ENCODE measurements around the gene DNA2. TPM values are rescaled to one million over a fixed set of nuclear protein-coding genes. Genes with fewer than 3 reads are reported as not detected.

The DNA2 gene
- total and polyA plus RNA-seq, 2 donors (not counting 1 experiment from before 2014, with no cell fraction given): 1.6 to 6.5 TPM

- TF ChIP-seq, protein P1, sequence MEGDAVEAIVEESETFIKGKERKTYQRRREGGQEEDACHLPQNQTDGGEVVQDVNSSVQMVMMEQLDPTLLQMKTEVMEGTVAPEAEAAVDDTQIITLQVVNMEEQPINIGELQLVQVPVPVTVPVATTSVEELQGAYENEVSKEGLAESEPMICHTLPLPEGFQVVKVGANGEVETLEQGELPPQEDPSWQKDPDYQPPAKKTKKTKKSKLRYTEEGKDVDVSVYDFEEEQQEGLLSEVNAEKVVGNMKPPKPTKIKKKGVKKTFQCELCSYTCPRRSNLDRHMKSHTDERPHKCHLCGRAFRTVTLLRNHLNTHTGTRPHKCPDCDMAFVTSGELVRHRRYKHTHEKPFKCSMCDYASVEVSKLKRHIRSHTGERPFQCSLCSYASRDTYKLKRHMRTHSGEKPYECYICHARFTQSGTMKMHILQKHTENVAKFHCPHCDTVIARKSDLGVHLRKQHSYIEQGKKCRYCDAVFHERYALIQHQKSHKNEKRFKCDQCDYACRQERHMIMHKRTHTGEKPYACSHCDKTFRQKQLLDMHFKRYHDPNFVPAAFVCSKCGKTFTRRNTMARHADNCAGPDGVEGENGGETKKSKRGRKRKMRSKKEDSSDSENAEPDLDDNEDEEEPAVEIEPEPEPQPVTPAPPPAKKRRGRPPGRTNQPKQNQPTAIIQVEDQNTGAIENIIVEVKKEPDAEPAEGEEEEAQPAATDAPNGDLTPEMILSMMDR (IDR thresholded peaks at IDR 0.05): no peak
- TF ChIP-seq EZH2 (IDR thresholded peaks at IDR 0.05; ENCODE audit: borderline replicate concordance, insufficient read depth, low read depth, low read length, poor library complexity, severe bottlenecking): no peak
- no CpG with 5 or more reads among the region's 2 CpGs for WGBS (ENCODE audit: insufficient coverage)
These were observed 106.2 kb downstream of the DNA2 start for GRCh38 chr10:68365611-68366010.

GRCh38 chr10:68364101-68364886 is 107.5 kb downstream of the DNA2 start:
- no peaks in the 10 kb centered on the region for H3K27me3 Mint-ChIP-seq
- WGBS (ENCODE audit: insufficient coverage): 91% methylated on average over 2 of the region's 3 CpGs
- DNase-seq (no peak), ATAC-seq (ENCODE audit: low read depth) (no peak)
- Histone ChIP-seq H3K4me1 (ENCODE audit: control insufficient read depth in 2 of 2, insufficient read depth in 2 of 2, low read length in 2 of 2) (peaks cover 5% of the 10 kb centered on the region in 2 donors), H3K27ac (ENCODE audit: low read length in 2 of 2) (no peak overlapping the region), H3K9me3 (ENCODE audit: control extremely low read depth in 1 of 3, control insufficient read depth in 2 of 3, insufficient read depth in 1 of 3, low read length in 2 of 3) (no peaks in the 10 kb centered on the region), H4K20me1 (ENCODE audit: control insufficient read depth, insufficient read depth, low read length, poor library complexity, severe bottlenecking) (no peaks in the 10 kb centered on the region), H2AFZ (ENCODE audit: insufficient read depth, low read depth, low read length, poor library complexity, severe bottlenecking) (no peak overlapping the region), H3K27me3 (replicated peaks in 1 of 4; ENCODE audit: control extremely low read depth in 1 of 4, control insufficient read depth in 3 of 4, insufficient read depth in 4 of 4, low read length in 3 of 4) (no peaks in the 10 kb centered on the region), H3K4me2 (replicated peaks; ENCODE audit: low read depth, low read length, poor library complexity, severe bottlenecking) (no peak overlapping the region), H3K4me3 (ENCODE audit: control extremely low read depth in 1 of 5, extremely low read depth in 1 of 5, insufficient read depth in 1 of 5, low read depth in 2 of 5, low read length in 4 of 5) (no peak overlapping the region), H3K79me2 (ENCODE audit: control insufficient read depth, insufficient read depth, low read length) (no peaks in the 10 kb centered on the region), H3K9ac (ENCODE audit: low read length) (no peak overlapping the region), H3K36me3 (replicated peaks in 1 of 2; ENCODE audit: control extremely low read depth in 1 of 2, control insufficient read depth in 1 of 2, extremely low read depth in 1 of 2, insufficient read depth in 2 of 2, low read length in 1 of 2) (peaks cover 1 to 8% of the 10 kb centered on the region in 2 experiments)
- H3K4me3 Mint-ChIP-seq: no peak overlapping the region
- CTCF ChIA-PET: no interaction called here
- H3K27ac Mint-ChIP-seq: no peak overlapping the region
- intact Hi-C loops (cut with micrococcal nuclease): no loop called here
- no peak for TF ChIP-seq EZH2 (IDR thresholded peaks at IDR 0.05; ENCODE audit: borderline replicate concordance, insufficient read depth, low read depth, low read length, poor library complexity, severe bottlenecking)
- TF ChIP-seq, protein P1 (IDR thresholded peaks at IDR 0.05): no peak
- H3K4me1 Mint-ChIP-seq: peaks cover 3% of the 10 kb centered on the region
- POLR2A ChIA-PET: no interaction called here
- H3K9me3 Mint-ChIP-seq (ENCODE audit: insufficient read depth): no peaks in the 10 kb centered on the region

More at GRCh38 chr10:68365611-68366010, 106.2 kb downstream of the DNA2 start:
- peaks cover 5% of the 10 kb centered on the region in 2 donors for H3K4me1 ChIP-seq (ENCODE audit: control insufficient read depth in 2 of 2, insufficient read depth in 2 of 2, low read length in 2 of 2)
- H3K27ac ChIP-seq (ENCODE audit: low read length in 2 of 2): no peak overlapping the region
- ATAC-seq (ENCODE audit: low read depth) (no peak), DNase-seq (no peak)
- no peak overlapping the region for H3K4me3 ChIP-seq (ENCODE audit: control extremely low read depth in 1 of 5, extremely low read depth in 1 of 5, insufficient read depth in 1 of 5, low read depth in 2 of 5, low read length in 4 of 5)
- no peaks in the 10 kb centered on the region for H3K79me2 ChIP-seq (ENCODE audit: control insufficient read depth, insufficient read depth, low read length)
- H2AFZ ChIP-seq (ENCODE audit: insufficient read depth, low read depth, low read length, poor library complexity, severe bottlenecking): no peak overlapping the region
- H3K9ac ChIP-seq (ENCODE audit: low read length): no peak overlapping the region
- H3K4me2 ChIP-seq (replicated peaks; ENCODE audit: low read depth, low read length, poor library complexity, severe bottlenecking): no peak overlapping the region
- ChIA-PET POLR2A (no interaction called here), CTCF (no interaction called here)
- H3K4me1 Mint-ChIP-seq: peaks cover 3% of the 10 kb centered on the region
- H3K27ac Mint-ChIP-seq: no peak overlapping the region
- H3K4me3 Mint-ChIP-seq: no peak overlapping the region
- no peaks in the 10 kb centered on the region for H4K20me1 ChIP-seq (ENCODE audit: control insufficient read depth, insufficient read depth, low read length, poor library complexity, severe bottlenecking)
- H3K27me3 Mint-ChIP-seq: no peaks in the 10 kb centered on the region
- H3K27me3 ChIP-seq (replicated peaks in 1 of 4; ENCODE audit: control extremely low read depth in 1 of 4, control insufficient read depth in 3 of 4, insufficient read depth in 4 of 4, low read length in 3 of 4): no peaks in the 10 kb centered on the region
- peaks cover 2% of the 10 kb centered on the region for H3K9me3 Mint-ChIP-seq (ENCODE audit: insufficient read depth)
- intact Hi-C loops (cut with micrococcal nuclease): no loop called here
- peaks cover 1 to 12% of the 10 kb centered on the region in 2 experiments for H3K36me3 ChIP-seq (replicated peaks in 1 of 2; ENCODE audit: control extremely low read depth in 1 of 2, control insufficient read depth in 1 of 2, extremely low read depth in 1 of 2, insufficient read depth in 2 of 2, low read length in 1 of 2)
- H3K9me3 ChIP-seq (ENCODE audit: control extremely low read depth in 1 of 3, control insufficient read depth in 2 of 3, insufficient read depth in 1 of 3, low read length in 2 of 3): no peaks in the 10 kb centered on the region

Data from B cell (primary cell).